ENCODE data around the gene RESP18.

DNA sequence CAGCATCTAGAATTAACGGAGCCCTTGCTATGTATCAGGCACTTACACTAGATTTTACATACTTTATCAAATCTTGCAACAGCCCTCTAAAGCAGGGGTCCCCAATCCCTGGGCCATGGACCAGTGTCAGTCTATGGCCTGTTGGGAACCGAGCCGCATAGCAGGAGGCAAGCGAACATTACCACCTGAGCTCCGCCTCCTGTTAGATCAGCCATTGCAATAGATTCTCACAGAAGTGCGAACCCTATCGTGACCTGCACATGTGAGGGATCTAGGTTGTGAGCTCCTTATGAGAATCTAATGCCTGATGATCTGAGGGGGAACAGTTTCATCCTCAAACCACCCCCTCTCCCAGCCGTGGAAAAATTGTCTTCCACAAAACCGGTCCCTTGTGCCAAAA lies 39.9 kb downstream of the RESP18 start:
- TF ChIP-seq, protein P1, sequence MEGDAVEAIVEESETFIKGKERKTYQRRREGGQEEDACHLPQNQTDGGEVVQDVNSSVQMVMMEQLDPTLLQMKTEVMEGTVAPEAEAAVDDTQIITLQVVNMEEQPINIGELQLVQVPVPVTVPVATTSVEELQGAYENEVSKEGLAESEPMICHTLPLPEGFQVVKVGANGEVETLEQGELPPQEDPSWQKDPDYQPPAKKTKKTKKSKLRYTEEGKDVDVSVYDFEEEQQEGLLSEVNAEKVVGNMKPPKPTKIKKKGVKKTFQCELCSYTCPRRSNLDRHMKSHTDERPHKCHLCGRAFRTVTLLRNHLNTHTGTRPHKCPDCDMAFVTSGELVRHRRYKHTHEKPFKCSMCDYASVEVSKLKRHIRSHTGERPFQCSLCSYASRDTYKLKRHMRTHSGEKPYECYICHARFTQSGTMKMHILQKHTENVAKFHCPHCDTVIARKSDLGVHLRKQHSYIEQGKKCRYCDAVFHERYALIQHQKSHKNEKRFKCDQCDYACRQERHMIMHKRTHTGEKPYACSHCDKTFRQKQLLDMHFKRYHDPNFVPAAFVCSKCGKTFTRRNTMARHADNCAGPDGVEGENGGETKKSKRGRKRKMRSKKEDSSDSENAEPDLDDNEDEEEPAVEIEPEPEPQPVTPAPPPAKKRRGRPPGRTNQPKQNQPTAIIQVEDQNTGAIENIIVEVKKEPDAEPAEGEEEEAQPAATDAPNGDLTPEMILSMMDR (conservative IDR thresholded peaks at IDR 0.05; ENCODE audit: low read depth, low read length): no peak
- TF ChIP-seq, protein P2, sequence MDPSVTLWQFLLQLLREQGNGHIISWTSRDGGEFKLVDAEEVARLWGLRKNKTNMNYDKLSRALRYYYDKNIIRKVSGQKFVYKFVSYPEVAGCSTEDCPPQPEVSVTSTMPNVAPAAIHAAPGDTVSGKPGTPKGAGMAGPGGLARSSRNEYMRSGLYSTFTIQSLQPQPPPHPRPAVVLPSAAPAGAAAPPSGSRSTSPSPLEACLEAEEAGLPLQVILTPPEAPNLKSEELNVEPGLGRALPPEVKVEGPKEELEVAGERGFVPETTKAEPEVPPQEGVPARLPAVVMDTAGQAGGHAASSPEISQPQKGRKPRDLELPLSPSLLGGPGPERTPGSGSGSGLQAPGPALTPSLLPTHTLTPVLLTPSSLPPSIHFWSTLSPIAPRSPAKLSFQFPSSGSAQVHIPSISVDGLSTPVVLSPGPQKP (IDR thresholded peaks at IDR 0.05; ENCODE audit: borderline replicate concordance, low read depth, low read length): no peak
- TF ChIP-seq RFX5 (IDR thresholded peaks at IDR 0.05; ENCODE audit: low read depth, low read length) (no peak), POLR2A (IDR thresholded peaks at IDR 0.05; ENCODE audit: low read depth, low read length) (no peak), BHLHE40 (IDR thresholded peaks at IDR 0.05; ENCODE audit: low read depth, low read length) (no peak), RAD21 (IDR thresholded peaks at IDR 0.05; ENCODE audit: low read length) (no peak), SMC3 (IDR thresholded peaks at IDR 0.05; ENCODE audit: low read depth, low read length) (no peak), MAZ (IDR thresholded peaks at IDR 0.05; ENCODE audit: borderline replicate concordance, low read depth, low read length) (no peak), RCOR1 (IDR thresholded peaks at IDR 0.05; ENCODE audit: insufficient replicate concordance, low read length) (no peak), CHD1 (IDR thresholded peaks at IDR 0.05; ENCODE audit: low read depth, low read length) (no peak), CEBPB (IDR thresholded peaks at IDR 0.05; ENCODE audit: low read depth, low read length) (no peak), MAFK (IDR thresholded peaks at IDR 0.05; ENCODE audit: low read depth, low read length) (no peak), MXI1 (IDR thresholded peaks at IDR 0.05; ENCODE audit: borderline replicate concordance, low read depth, low read length) (no peak)
- TF ChIP-seq, protein P3, sequence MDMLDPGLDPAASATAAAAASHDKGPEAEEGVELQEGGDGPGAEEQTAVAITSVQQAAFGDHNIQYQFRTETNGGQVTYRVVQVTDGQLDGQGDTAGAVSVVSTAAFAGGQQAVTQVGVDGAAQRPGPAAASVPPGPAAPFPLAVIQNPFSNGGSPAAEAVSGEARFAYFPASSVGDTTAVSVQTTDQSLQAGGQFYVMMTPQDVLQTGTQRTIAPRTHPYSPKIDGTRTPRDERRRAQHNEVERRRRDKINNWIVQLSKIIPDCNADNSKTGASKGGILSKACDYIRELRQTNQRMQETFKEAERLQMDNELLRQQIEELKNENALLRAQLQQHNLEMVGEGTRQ (IDR thresholded peaks at IDR 0.05; ENCODE audit: low read depth, low read length): no peak

All from IMR-90 (cell line).